GM19240 (cell line): Measurements from ENCODE around the gene CBX6.

Source experiments
- DNase-seq: peaks from one replicate; pipeline ENCODE4 v3.0.0; 2011; ENCODE audit warnings: low spot score; ENCODE audit not compliant: insufficient read length

CBX6 gene

DNA sequence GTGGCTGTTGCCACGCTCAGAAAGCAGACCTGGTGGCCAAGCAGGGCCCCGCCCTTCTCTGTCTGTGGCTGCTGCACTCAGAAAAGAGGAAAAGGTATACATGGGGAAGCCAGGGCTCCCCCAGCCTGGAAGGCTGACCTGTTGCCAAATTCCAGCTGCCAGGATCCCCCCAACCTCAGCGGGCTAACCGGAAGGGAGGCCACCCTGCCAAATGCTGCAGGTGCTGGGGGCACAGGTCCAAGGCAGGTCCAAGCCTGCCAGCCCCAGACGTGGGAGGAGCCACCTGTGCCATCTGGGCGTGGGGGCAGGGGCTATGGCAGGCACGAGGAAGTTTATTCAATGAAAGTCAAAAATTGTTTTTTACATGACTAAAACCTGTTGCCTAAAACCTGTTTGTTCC, 30.8 kb downstream of the CBX6 start:
- no peak for DNase-seq

DNA sequence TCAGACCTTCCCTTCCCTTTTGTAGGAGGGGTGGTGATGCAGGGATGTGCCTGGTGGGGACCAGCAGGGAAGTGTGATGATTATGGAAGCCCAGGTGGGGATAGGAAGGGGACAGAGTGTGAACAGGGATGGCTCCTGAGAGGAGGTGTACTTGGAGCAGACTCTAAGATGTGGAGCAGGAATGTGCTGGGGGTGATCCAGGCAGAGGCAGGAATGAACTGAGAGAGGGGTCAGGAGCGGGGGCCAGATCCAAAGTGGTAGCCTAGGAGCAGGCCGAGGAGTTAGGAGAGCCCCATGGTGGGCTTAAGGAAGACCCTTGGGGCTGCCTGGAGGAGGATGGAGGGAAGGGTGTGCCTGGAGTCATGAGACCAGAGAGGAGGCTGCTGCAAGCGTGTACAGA, 31.9 kb downstream of the CBX6 start:
- DNase-seq: no peak

DNA sequence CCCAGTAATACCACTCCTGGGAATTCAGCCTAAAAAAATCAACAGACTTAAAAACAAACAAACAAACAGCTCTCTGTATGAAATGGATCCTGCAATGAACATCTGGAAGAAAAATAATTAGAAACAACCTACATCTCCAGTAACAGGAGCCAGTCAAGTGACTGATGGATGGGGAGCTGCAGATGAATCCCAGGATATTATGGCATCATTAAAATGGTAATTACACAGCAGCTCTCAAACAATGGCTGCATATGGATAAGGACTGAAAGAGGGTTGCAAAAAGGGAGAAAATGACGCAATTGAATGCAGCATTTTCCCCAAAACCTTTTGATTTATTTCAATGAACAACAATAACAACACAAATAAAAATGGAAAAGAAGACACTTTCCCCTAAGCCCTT, 32.3 kb downstream of the CBX6 start:
- DNase-seq: no peak

- no peak for DNase-seq
Observed at GRCh38 chr22:38837414-38837928, 34.5 kb downstream of the CBX6 start.

DNA sequence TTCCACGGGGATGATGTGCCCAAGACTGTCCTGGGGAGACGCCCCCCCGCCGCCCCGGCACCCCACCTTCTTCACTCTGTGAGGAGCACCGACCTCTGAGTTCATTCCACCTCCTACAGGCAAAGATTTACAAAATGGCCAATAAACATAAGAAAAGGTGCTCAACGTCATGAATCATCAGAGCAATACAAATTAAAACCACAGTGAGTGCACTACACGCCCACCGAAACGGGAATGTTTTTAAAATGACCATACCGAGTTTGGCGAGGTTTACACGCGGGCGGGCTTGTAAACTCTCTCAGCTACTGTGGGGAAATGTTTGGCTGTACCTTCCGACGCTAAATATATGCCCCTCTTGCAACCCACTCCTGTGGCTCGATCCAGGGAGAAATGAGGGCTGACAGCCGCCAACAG, 36.1 kb downstream of the CBX6 start:
- DNase-seq: no peak

- DNase-seq: no peak
Observed at GRCh38 chr22:38834991-38835390, 37.0 kb downstream of the CBX6 start.

GRCh38 chr22:38834215-38834953, 37.6 kb downstream of the CBX6 start:
- no peak for DNase-seq

DNA sequence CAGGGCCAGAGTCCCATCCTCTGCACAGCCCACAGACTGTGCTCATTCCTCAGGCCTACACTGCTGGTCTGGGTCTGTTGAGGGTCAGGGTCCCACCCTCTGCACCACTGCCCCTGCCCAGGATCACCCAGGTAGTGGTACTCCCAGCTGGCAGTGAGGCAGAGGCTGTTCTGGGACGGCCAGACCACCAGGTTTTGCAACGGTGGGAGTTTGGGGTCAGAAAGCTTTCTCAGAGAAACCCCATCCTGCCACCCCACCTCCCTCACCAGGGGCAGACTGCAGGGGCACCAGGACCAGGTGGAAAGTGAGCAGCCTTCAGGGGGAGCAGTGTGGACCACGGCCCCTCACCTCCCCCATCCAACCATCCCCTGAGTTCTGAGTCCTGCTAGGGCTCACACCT, 39.0 kb downstream of the CBX6 start:
- no peak for DNase-seq

GRCh38 chr22:38832005-38832978, 39.7 kb downstream of the CBX6 start:
- DNase-seq: no peak

DNA sequence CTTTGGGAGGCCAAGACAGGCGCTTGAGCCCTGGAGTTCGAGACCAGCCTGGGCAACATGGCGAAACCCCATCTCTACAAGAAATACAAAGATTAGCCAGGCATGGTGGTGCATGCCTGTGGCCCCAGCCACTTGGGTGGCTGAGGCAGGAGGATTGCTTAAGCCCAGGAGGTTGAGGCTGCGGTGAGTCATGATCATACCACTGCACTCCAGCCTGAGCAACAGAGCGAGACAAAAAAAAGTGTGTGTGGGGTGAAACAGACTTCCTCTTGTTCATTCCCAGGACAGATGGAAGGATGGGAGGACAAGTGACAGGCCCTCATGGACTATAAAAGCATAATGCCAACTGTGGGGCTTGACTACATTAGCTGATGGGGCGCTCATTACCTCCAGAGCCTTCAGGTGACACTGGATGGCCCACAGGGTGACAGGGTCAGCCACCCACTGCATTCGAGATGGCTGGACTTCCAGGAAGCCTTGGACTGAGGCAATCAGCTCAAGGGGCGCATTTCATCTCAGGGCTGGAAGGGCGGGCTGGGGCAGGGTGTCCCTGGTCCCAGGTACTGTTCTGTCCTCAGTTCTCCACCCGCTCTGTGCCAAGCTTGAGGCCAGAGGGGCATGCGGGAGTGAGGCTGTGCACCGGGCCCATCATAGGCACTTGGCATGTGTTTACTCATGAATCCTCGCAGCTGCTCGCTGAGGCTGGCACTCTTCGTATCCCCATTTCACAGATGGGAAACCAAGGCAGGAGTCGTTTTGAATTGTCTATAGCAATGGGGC, 40.7 kb downstream of the CBX6 start:
- DNase-seq: no peak

DNA sequence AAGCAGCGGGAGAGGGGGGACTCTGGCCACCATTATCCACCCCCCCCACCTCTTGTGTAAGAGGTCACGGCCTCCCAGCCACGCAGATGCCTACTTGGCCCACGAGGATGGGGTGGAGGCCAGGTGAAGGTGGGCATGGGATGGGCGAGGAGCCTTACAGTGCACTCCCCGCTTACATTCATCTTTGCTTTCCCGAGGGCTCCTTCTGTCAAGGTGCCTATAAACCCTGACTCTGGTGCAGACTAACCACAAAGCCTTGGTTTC, 41.2 kb downstream of the CBX6 start:
- DNase-seq: no peak

DNA sequence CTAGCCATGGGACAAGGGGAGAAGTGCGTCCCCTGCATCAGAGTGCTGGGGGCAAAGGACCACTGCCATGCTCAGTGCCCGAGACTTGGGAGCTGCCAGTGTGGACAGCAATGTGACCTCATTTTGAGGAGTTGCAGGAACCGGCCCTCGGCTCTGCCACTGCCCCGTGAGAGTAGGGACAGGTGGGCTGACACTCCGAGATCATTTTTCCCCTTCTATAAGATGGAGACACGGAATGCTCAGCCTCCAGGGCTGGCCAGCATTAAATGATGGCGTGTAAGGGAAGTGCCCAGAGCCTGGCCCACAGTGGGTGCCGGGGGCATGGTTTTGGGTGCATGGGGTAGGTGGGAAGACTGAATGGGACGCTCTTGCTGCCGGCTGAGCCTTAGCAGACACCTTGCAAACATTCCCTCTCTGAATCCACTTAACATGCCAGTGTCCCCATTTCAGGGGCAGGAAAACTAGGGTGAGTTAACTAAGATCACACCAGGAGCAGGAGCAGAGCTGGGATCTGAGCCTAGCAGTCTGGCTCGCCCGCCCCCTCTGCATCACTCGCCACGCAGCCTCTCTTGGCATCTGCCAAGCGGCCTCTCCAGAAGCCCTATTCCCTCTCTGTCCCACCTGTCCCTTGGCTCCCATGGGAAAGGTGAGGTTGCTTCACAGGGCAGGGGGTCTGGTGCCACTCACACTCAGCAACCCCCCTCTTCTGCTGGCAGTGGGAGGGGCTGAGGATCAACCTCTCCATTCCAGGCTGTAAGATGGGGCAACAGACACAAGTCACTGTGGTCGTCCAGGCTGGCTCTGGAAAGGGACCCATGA, 41.8 kb downstream of the CBX6 start:
- DNase-seq: no peak

GRCh38 chr22:38829485-38829884, 42.5 kb downstream of the CBX6 start:
- DNase-seq: no peak

- DNase-seq: no peak
Observed at GRCh38 chr22:38828616-38829205, 43.3 kb downstream of the CBX6 start.

DNA sequence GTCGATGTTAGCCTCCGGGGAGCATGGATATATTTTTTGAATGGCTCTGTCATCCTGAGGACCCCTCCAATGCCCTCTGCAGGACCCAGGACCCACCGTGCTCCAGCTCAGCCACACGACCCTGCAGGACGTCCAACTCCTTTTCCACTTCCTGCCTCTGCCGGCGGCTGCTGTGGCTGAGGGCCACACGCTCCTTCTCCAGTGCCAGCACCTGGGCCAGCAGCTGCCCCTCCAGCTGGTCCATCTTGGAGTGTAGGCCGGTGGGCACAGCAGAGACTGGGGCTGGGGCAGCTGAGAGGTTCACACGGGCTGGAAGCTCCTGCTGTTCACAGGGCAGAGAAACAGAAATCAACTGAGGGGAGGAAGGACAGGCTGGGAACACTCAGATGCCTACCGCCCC, 43.8 kb downstream of the CBX6 start:
- no peak for DNase-seq

- DNase-seq: no peak
Observed at GRCh38 chr22:38827510-38827909, 44.5 kb downstream of the CBX6 start.

DNA sequence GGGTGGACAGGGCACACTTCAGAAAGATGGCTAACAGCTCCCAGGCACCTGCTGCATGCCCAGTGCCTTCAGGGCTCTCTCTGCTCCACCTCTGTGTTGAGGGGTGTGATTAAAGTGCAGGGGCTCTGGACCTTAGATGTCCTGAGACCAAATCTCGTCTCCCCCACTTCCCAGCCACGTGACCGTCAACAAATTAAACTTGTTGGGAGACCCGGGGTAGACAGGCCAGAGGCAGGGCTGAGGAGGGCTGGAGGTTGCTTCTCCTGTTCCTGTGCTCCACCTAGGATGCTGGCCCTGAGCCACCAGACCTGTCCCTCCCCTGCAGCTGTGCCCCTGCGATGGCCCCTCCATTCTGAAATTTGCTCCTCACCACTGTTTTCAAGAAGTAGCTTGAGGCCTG, 45.2 kb downstream of the CBX6 start:
- no peak for DNase-seq

DNA sequence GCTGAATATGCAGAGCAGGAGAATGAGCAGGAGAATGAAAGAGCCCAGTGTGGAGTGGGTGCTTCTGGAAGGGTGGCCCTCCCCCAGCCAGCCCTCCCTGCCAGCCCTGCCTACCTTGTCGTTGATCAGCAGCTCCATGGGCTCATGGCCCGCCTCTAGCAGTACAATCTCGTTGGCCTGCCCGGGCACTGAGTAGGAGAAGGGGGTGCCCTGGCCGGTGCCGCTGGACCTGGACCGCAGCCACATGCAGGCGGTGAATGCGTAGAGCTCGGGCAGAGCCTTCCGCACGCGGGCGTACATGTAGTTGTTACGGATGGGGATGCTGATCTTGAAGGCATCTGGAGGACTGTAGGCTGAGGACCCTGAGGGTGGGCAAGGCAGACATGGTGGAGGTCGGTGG, 45.6 kb downstream of the CBX6 start:
- no peak for DNase-seq

GRCh38 chr22:38824585-38824984, 47.4 kb downstream of the CBX6 start:
- DNase-seq: peak; percentile 60

- DNase-seq: no peak
Observed at GRCh38 chr22:38823637-38824036, 48.4 kb downstream of the CBX6 start.

- no peak for DNase-seq
Observed at GRCh38 chr22:38823076-38823475, 48.9 kb downstream of the CBX6 start.
